NB4 (cell line): ENCODE data around the gene POMP.

ENCODE experiments used
- DNase-seq: peaks from one replicate; pipeline ENCODE4 v3.0.0; 2010; ENCODE audit warnings: low read depth
- H3K4me3 ChIP-seq: one replicate; pipeline ENCODE4 v1.5.1; 2011; ENCODE audit warnings: mild to moderate bottlenecking, low read depth, low read length, moderate library complexity
- CTCF ChIP-seq: IDR thresholded peaks from one replicate; pipeline ENCODE4 v1.5.1; 2012; ENCODE audit warnings: low read depth, low read length
- MAX ChIP-seq: IDR thresholded peaks from 2 replicates; pipeline ENCODE4 v1.6.1; 2011; ENCODE audit warnings: low read depth, low read length
- MYC ChIP-seq: IDR thresholded peaks from 2 replicates; pipeline ENCODE4 v1.6.1; 2011; ENCODE audit warnings: low read depth, low read length
- POLR2A ChIP-seq: IDR thresholded peaks from 2 replicates; pipeline ENCODE4 v1.6.1; 2011; ENCODE audit warnings: mild to moderate bottlenecking; ENCODE audit not compliant: insufficient read length; ENCODE audit errors: extremely low read depth

The POMP gene

DNA sequence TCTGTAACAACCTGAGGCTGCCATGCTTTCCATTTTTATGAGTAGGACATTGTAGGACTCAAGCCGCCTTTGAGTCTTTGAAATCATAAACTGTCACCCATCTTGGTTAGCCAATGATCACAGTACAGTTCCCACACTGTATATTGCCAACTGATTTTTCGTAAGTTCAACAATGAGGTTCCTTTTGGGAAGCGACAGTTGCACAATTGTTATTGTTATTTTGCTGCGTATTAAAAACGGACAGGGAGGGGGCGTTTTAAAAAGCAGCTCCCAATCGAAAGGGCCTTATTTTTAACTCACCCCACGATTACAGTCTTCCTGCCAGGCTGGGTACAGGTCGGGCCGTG is 59.2 kb downstream of the POMP start:
- DNase-seq = peak; percentile 54
- peak overlapping the region; percentile 69 for H3K4me3 ChIP-seq
- TF ChIP-seq MAX = no peak
- TF ChIP-seq POLR2A = no peak
- no peak for TF ChIP-seq CTCF
- no peak for TF ChIP-seq MYC

- peak within 1 kb of the TSS; percentile 69 for H3K4me3 ChIP-seq
- TF ChIP-seq MYC (peak; percentile 40; the same call in 1 of the 2 replicates), CTCF (no peak), POLR2A (no peak), MAX (0 out of 2 replicates have a peak, but pooled peaks have one; percentile 19)
- DNase-seq = peak; percentile 95
Measured at GRCh38 chr13:28718543-28719226, 59.8 kb downstream of the POMP start, which contains the start of gene SLC46A3. TSS of gene SLC46A3 (minus strand) at chr13:28718970. CDS start at chr13:28717998, 972 bp downstream.

- TF ChIP-seq MYC (no peak), POLR2A (no peak), MAX (no peak), CTCF (no peak)
- H3K4me3 ChIP-seq = peak overlapping the region; percentile 69
- peak; percentile 14 for DNase-seq
Measured at GRCh38 chr13:28719227-28720055, 60.5 kb downstream of the POMP start.

DNA sequence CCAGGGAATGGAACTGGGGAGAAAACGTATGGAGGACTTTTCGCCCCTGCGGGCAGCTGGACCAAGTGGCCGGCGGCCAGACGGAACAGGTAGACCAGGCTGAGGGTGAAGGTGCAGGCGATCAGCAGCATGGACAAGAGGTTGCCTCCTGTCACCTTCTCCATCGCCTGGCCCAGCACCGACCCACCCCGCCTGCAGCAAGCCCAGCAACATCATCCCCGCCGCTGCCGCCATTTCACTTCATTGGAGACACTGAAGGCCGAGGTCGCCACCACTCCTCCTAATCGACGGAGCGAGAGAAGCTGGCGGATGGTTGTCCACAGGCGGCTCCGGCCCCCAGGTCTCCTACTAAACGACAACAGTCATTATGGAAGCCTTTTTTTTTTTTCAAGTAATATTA is 64.9 kb downstream of the POMP start:
- TF ChIP-seq POLR2A (no peak), MYC (no peak), CTCF (no peak), MAX (no peak)
- H3K4me3 ChIP-seq = no peak overlapping the region
- no peak for DNase-seq

DNA sequence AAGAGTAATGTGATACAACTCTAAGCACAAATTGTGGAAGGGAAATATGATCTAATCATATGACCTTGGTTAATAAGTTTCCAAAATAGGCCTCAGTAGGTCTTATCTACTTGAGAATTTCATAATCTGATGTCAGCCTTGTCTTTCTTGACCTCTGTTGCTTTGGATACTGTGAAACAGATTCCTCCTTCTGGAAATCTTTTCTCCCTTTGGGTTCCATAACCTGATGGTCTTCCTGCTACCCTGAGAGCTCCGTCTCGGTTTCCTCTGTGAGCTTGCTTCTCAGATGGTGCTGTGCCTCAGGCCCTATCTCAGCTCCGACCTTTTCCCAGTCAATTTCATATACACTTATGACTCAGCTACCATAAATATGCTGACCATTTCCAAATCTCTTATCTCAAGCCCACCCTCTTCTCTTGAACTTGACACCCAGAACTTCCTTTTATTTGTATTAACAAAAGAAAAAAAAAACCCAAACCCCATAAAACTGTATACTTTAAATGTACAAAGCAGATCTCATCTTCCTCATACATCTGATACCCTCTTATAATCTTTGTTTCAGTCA is 66.2 kb downstream of the POMP start:
- TF ChIP-seq POLR2A = no peak
- no peak for TF ChIP-seq MAX
- TF ChIP-seq CTCF = no peak
- no peak for TF ChIP-seq MYC
- H3K4me3 ChIP-seq = no peak overlapping the region
- DNase-seq = no peak
